Inferior parietal cortex (tissue), 1 donor: ENCODE data around the gene LHCGR.
"Not testable (repeated sequence)": the region's sequence is repeated elsewhere in the genome, so short reads cannot be mapped to it uniquely, and the experiment has no call there.

Source experiments
- DNase-seq: peaks from one replicate; pipeline ENCODE4 v3.0.0-alpha.2; 2016; ENCODE audit errors: extremely low spot score

Gene LHCGR

GRCh38 chr2:48709096-48710034 lies 46.2 kb downstream of the LHCGR start:
- no peak for DNase-seq

GRCh38 chr2:48707466-48707865 lies 48.1 kb downstream of the LHCGR start:
- DNase-seq: no peak

DNA sequence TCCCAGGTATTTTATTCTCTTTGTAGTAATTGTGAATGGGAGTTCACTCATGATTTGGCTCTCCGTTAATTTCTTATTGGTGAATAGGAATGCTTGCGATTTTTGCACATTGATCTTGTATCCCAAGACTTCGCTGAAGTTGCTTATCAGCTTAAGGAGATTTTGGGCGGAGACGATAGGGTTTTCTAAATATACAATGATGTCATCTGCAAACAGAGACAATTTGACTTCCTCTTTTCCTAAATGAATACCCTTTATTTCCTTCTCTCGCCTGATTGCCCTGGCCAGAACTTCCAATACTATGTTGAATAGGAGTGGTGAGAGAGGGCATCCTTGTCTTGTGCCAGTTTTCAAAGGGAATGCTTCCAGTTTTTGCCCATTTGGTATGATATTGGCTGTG lies 51.9 kb downstream of the LHCGR start:
- DNase-seq: not testable (repeated sequence)

DNA sequence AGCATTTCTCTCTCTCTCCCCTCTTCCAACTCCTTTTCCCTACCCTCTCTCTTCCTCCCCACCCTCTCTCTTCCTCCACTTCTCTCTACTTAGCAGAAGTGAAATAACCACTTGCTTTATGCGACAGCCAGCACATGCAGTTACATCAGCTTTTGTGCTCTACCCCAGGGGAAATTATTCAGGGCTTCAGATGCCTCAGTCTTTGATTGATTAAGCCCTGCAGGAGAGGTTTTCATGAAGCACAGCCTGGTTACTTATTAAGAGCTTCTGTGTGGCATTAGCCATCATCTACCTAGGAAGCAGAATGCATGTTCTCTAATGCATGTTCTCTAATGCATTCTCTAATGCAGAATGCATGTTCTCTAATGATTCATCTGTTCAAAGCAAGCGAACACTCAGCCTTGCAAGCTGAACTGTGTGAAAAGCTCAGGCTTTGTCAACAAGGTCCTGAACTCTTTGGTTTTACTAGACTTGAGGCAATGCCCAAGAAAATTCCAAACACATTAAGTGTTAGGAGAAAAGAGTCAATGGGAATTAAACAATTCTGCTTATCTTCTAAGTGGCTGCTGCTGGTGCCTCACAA lies 56.1 kb downstream of the LHCGR start:
- no peak for DNase-seq

- no peak for DNase-seq
Measured at GRCh38 chr2:48696881-48697280, 58.6 kb downstream of the LHCGR start.

DNA sequence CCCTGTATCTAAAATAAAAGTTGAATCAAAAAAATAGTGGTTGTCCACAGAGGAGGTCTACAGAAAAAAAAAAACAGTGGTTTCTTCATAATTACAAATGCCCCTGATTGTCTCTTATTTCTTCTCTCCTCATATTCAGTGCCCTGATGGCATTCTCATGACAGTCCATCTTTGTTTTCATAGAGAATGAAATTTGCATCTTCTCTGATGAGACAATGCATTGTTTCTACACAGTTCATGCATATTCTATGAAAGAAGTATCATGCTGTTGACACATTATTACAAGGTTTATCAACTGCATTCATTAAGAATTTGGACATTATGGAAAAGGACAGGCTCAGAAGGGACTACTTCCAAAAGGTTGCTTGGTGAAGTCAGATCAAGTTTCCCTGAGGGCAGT lies 59.5 kb downstream of the LHCGR start:
- DNase-seq: peak; percentile 68

DNA sequence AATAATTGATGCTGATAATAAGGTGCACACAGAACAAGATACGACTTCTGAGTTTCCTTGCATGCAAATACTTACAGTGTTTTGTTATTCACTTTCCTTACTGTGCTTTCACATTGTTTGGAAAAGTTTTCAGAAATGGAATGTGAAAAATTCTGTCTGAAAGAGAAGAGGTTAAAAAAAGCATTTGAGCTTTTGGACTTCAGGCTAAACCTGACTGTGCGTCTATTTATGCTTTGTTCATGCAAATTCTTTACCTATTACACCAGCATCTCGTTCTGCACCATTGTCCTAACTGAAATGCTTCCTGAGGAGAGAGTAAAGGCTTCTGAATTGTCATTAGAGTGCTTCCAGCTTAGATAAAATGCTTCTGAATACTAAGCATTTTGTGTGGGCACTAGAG lies 61.4 kb downstream of the LHCGR start:
- no peak for DNase-seq

GRCh38 chr2:48693645-48694044 lies 61.9 kb downstream of the LHCGR start:
- DNase-seq: no peak

DNA sequence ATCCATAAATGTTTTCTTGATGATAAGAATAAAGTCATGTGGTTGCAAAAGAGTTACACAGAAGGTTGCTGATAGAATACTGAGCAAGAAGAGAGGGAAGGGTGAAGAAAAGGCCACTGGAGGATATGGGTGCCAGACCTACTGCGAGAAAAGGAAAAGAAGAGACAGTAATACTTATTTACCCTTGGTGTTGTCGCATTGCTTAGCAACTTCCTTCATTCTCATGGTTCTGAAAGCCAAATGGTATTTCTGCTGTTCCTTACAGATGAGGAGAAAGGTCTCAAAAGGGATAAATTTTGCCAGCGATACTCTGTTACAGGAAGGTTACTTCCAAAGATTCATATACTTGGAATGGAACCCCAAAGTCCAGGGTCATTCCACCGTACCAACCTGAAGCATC lies 62.5 kb downstream of the LHCGR start:
- no peak for DNase-seq

- DNase-seq: no peak
Measured at GRCh38 chr2:48691935-48692691, 63.4 kb downstream of the LHCGR start.

- no peak for DNase-seq
Measured at GRCh38 chr2:48685126-48685525, 70.4 kb downstream of the LHCGR start.

DNA sequence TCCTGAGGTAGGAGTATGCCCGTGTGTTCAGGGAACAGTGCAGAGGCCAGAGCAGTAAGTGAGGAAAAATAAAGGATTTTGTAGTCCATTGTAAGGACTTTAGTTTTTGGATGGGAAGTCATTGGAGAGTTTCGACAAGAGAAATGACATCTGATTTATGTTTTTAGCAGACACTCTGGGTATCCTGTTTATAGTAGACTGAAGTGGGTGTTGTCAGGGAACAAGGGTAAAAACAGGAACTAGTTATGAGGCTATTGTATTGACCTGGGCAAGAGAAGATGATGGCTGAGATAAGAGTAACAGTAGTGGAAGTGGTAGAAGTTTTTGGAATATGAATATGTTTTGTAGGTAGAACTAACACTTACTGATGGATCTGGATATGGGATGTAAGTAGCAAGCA lies 78.1 kb downstream of the LHCGR start:
- no peak for DNase-seq

GRCh38 chr2:48674933-48675332 lies 80.6 kb downstream of the LHCGR start:
- no peak for DNase-seq

GRCh38 chr2:48673581-48673980 lies 81.9 kb downstream of the LHCGR start:
- DNase-seq: no peak

GRCh38 chr2:48668992-48669391 lies 86.5 kb downstream of the LHCGR start:
- DNase-seq: no peak

DNA sequence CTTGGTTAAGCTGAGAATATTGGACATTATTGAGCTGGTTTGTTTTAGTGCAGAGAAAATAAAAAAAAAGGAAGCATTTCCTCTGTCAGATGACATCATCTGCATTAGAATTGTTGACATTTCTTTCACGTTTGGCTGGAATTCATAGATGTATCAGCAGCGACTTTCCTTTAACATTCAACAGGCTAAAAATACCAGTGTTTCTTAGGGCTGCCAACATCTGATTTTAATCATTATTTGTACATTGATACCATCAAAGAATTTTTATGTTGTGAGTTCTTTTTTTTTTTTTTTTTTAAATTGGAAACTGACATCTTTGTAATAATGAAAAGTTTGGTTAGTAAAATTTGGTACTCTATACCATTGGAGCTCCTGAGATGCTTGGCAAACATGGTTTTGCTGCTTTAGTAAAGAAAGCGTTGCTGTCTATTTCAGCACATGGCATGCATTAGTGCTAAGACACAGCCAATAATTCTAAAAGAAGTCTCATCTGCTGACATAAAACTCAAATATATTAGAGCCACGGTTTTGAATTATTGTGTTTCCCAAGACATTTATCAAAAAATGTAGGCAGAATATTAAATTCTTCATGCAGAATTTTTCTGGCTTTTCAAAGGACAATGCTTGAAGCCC lies 104.2 kb downstream of the LHCGR start:
- no peak for DNase-seq

- no peak for DNase-seq
Measured at GRCh38 chr2:48638261-48638660, 117.3 kb downstream of the LHCGR start.
